SK-N-SH treated with all-trans-retinoic acid at 6 μM for 48 hours (cell line): Measurements from ENCODE around the gene NR2C2AP.

Experiments
- ARNTL ChIP-seq: fragments of 450-650 bp; formaldehyde crosslinking; IDR thresholded peaks from 2 replicates; pipeline ENCODE4 v1.5.0; 2020; ENCODE audit warnings: low read depth, mild to moderate bottlenecking, moderate library complexity, borderline replicate concordance
- CREB5 ChIP-seq: fragments of 250-450 bp; sonication (Bioruptor Pico); IDR thresholded peaks from 2 replicates; pipeline ENCODE4 v1.5.1; 2020; ENCODE audit warnings: low read depth, mild to moderate bottlenecking, moderate library complexity
- ESRRG ChIP-seq: fragments of 250-450 bp; sonication (Bioruptor Pico); IDR thresholded peaks from 2 replicates; pipeline ENCODE4 v1.6.1; 2021; ENCODE audit warnings: mild to moderate bottlenecking
- PATZ1 ChIP-seq: fragments of 250-450 bp; sonication (Bioruptor Pico); IDR thresholded peaks from 2 replicates; pipeline ENCODE4 v1.8.0; 2020; ENCODE audit warnings: mild to moderate bottlenecking, moderate library complexity, borderline replicate concordance
- POU6F1 ChIP-seq: fragments of 250-450 bp; sonication (Bioruptor Pico); IDR thresholded peaks from 2 replicates; pipeline ENCODE4 v1.8.0; 2021; ENCODE audit warnings: low read depth, mild to moderate bottlenecking, moderate library complexity, borderline replicate concordance
- SNAI2 ChIP-seq: fragments of 250-450 bp; sonication (Bioruptor Pico); IDR thresholded peaks from 2 replicates; pipeline ENCODE4 v1.5.0; 2020; ENCODE audit warnings: mild to moderate bottlenecking, moderate library complexity
- TSHZ2 ChIP-seq: fragments of 250-450 bp; sonication (Bioruptor Pico); IDR thresholded peaks from 2 replicates; pipeline ENCODE4 v1.5.0; 2020; ENCODE audit warnings: mild to moderate bottlenecking, moderate library complexity
- ZFP30 ChIP-seq: fragments of 450-650 bp; formaldehyde crosslinking; IDR thresholded peaks from 2 replicates; pipeline ENCODE4 v1.5.0; 2022; ENCODE audit warnings: mild to moderate bottlenecking, moderate library complexity

GRCh38 chr19:19236173-19236572, 33.0 kb upstream of the NR2C2AP start:
- TF ChIP-seq SNAI2 (CRISPR knock-in tag) (no peak), CREB5 (CRISPR knock-in tag) (no peak), PATZ1 (CRISPR knock-in tag) (no peak), POU6F1 (no peak), ZFP30 (CRISPR knock-in tag) (no peak), TSHZ2 (CRISPR knock-in tag) (no peak), ESRRG (CRISPR knock-in tag) (no peak), ARNTL (CRISPR knock-in tag) (no peak)
